DOHH2 (cell line): Measurements from ENCODE around the gene SPOCD1.

Source experiments
- CTCF ChIP-seq: fragments of 200-600 bp; sonication (generic); IDR thresholded peaks from one replicate; pipeline ENCODE4 v1.5.1; 2014; ENCODE audit warnings: antibody characterized with exemption, mild to moderate bottlenecking, low read depth, low read length; ENCODE audit not compliant: poor library complexity, severe bottlenecking
- EZH2phosphoT487 ChIP-seq: fragments of 200-600 bp; sonication (generic); IDR thresholded peaks from 2 replicates; pipeline ENCODE4 v1.6.1; 2017; ENCODE audit warnings: borderline replicate concordance, mild to moderate bottlenecking, antibody characterized with exemption, low read length, moderate library complexity, mixed read lengths

- TF ChIP-seq CTCF (no peak), EZH2phosphoT487 (no peak)
Measured at GRCh38 chr1:31855038-31855845, 39.4 kb upstream of the SPOCD1 start.
